HG02840 (cell line): ENCODE data around the gene USP44.
"Not testable (repeated sequence)": the region's sequence is repeated elsewhere in the genome, so short reads cannot be mapped to it uniquely, and the experiment has no call there.

Experiments used
- ATAC-seq: cut with Tn5 transposase; IDR thresholded peaks from one replicate; pipeline ENCODE4 v1.9.1; 2021; ENCODE audit warnings: mild to moderate bottlenecking, moderate library complexity, moderate number of reproducible peaks; ENCODE audit not compliant: unreplicated experiment, low FRiP score

Gene USP44

DNA sequence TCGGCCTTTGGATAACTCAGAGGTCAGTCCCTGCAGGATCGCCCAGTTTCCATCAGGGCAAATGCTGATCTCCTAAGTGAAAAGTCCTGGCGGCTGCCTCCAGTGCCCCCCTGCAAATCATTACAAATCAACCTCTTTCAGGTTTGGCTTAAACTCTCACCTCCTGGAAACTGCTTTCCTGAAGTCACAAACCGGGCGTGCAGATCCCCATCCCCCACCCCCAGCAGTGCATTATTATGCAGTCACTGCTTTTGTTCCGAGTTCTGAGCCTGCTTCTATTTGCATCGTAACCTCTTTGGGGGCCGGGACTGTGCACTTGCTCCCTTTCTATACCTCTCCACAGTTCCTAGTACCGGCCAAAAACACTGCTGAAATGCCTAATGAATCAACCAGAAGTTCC is at the start of gene USP44:
Gene USP44, minus strand, starts transcription at position 172 of the 400 bp plus-strand sequence. CDS start 17,220 bp downstream, outside the sequence.
- no peak for ATAC-seq

DNA sequence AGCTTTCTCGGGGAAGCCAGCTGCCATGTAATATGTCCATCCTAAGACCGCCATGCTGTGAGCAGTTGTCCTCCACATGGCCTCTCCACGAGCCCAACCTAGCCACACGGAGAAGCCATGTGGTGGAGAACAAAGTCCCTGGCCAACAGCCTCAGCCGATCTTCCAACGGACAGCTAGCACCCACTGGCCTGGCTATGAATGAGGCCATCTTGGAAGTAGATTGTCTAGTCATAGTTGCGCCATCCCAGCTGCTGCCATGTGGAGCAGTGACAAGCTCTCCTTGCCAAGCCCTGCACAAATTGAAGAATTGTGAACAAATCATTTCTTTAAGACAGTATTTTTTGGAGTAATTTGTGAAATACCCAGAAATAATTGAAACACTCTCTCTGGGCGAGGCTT is 49.3 kb upstream of the USP44 start:
- no peak for ATAC-seq

DNA sequence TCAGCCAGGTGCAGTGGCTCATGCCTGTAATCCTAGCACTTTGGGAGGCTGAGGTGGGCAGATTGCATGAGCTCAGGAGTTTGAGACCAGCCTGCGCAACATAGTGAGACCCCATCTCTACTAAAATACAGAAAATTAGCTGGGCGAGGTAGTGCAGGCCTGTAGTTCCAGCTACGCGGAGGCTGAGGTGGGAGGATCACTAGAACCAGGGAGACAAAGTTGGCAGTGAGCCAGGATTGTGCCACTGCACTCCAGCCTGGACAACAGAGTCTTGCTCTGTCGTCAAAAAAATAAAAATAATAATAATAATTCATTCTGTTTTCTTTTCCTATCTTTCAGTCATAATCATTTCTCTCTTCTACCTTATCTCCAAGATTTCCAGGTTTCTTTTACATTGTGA is 48.6 kb upstream of the USP44 start:
- no peak for ATAC-seq

DNA sequence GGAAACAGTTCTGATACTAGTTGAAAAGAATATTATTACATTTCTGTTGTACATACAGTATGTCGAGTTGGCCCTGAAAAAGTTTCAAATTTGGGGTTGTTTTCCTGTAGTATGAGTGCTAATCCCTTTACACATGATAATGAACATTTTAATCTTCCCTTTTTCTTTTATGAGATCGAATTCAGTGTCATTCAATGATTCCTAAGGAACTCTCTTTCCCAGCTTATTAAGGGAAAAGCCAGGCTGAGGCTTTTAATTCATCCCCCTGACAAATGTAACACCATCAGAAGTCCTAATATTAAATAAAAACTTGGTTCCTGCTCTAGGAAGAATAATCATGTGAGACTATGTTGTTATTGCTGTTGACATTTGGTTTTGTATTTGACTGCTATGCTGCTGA is 42.9 kb upstream of the USP44 start:
- ATAC-seq, result no peak

GRCh38 chr12:95593266-95593871 is 42.1 kb upstream of the USP44 start:
- ATAC-seq, result no peak

- no peak for ATAC-seq
These were observed 40.5 kb upstream of the USP44 start for GRCh38 chr12:95591731-95592130.

DNA sequence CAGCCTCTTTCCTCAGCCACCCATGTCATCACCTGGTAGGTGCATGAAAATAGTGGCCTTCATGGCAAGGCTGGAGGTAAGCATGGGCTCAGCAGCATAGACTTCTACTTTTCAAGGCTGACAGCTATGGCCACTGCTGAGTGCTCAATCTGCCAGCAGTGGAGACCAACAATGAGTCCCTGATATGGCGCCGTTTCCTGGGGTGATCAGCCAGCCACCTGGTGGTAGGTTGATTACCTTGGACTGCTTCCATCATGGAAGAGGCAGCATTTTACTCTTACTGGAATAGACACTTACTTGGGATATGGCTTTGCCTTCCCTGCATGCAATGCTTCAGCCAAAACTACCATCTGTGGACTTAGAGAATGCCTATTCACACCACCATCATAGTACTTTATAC is 39.5 kb upstream of the USP44 start:
- no peak for ATAC-seq

- ATAC-seq, result no peak
These were observed 32.7 kb upstream of the USP44 start for GRCh38 chr12:95583933-95584332.

GRCh38 chr12:95582230-95583058 is 31.2 kb upstream of the USP44 start:
- ATAC-seq, result no peak

DNA sequence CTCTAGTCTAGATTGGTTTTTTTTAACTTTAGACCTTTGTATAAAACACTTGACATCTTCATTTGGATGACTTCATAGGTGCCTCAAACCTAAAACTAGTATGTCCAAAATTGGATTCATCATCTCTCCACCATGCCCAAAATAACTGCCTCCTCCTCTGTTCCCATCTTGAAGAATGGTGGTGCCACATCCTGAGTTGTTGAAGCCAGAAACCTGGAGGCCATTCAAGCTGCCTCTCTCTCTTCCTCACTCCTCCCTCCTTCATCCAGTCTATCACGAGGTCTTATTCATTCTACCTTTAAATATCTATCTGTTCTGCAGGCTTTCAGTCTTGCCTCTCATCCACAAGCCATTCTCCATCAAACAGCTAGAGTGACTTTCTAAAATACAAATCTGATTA is 26.5 kb upstream of the USP44 start:
- ATAC-seq, result no peak

- no peak for ATAC-seq
These were observed 23.6 kb upstream of the USP44 start for GRCh38 chr12:95574799-95575452.

DNA sequence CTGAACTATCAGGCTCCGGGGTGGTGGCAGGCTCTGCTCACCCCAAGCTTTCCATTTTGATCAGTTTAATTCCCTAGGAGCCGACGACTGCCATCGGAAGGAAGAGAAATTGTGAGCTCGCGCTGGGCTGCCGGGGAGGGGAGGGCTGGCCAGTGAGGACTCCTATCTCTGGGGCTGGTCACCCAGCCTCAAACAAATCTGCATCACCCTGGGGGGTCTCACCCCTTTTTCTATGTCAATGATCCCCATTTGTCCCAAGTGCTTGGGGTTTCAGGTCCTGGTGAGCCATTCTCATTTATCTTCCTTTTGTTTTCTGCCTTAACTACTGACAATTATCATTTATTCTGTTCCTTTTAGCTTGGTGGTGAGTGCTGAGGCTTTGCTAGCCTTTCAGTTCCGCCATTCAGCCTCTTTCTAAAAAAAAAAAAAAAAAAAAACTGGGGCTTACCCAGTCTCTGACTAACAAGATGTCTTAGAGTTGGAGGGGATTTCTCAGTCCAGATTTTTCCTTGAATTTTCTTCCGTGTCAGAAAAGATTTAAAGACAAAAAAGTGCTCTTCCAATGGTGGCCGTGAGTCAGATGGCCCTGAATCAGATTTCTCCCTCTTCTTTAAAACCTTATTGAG is 22.8 kb upstream of the USP44 start:
- ATAC-seq, result no peak

- no peak for ATAC-seq
These were observed 20.1 kb upstream of the USP44 start for GRCh38 chr12:95571369-95571768.

DNA sequence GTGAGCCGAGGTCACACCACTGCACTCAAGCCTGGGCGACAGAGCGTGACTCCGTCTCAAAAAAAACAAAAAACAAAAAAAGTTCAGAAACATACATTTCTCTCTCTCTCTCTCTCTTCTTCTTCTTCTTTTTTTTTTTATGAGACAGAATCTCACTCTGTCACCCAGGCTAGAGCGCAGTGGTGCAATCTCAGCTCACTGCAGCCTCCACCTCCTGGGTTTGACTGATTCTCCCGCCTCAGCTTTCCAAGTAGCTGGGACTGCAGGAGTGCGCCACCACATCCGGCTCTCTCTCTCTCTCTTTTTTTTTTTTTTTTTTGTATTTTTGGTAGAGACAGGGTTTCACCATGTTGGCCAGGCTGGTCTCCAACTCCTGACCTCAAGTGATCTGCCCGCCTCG is 16.8 kb upstream of the USP44 start:
- not testable (repeated sequence) for ATAC-seq

DNA sequence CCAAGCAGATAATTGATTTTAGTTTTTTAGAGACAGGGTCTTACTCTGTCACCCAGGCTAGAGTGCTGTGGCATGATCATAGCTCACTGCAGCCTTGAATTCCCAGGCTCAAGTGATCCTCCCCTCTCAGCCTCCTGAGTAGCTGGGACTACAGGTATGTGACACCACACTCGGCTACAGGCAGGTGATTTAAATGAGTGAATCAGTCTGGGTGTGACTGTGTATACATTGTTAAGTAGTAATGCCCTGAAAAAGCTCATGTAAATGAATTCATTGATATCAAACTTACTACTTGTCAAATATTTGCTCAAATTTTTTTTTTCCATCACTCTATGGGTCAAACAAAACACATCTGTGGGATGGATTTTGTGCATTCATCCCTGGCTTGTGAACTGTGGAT is 6.3 kb upstream of the USP44 start:
- ATAC-seq, result no peak

DNA sequence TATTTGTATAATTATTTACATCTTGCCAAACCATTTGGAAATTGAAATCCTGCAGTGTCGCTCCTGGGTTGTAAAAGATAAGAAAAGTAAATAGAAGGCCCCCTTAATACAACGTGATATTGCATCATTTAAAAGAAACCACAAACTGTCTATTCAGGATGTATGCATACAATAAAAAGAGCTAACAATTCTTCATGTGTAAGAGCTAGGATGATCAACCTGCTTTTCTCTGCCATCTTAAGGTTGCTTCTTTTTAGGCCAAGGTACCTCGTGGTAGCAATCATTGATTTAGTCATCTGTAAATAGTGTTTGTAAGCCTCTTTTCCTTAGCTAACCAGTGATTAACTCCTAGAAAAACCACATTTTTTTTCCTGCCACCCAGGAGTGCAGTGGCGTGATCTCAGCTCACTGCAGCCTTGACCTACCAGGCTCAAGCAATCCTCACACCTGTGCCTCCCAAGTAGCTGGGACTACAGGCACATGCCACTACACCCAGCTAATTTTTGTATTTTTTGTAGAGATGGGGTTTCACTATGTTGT is 3.3 kb upstream of the USP44 start:
- ATAC-seq, result no peak

- no peak for ATAC-seq
These were observed 2.1 kb upstream of the USP44 start for GRCh38 chr12:95553197-95553943.

GRCh38 chr12:95551913-95552516 is 739 bp upstream of the USP44 start:
- ATAC-seq, result no peak

- ATAC-seq, result no peak
These were observed 1.7 kb downstream of the USP44 start for GRCh38 chr12:95549392-95550084.
